Measurements from ENCODE around the gene KCMF1.
A peak's percentile ranks its signal among the peaks of the same experiment; 100 is the strongest.

KCMF1 gene

DNA sequence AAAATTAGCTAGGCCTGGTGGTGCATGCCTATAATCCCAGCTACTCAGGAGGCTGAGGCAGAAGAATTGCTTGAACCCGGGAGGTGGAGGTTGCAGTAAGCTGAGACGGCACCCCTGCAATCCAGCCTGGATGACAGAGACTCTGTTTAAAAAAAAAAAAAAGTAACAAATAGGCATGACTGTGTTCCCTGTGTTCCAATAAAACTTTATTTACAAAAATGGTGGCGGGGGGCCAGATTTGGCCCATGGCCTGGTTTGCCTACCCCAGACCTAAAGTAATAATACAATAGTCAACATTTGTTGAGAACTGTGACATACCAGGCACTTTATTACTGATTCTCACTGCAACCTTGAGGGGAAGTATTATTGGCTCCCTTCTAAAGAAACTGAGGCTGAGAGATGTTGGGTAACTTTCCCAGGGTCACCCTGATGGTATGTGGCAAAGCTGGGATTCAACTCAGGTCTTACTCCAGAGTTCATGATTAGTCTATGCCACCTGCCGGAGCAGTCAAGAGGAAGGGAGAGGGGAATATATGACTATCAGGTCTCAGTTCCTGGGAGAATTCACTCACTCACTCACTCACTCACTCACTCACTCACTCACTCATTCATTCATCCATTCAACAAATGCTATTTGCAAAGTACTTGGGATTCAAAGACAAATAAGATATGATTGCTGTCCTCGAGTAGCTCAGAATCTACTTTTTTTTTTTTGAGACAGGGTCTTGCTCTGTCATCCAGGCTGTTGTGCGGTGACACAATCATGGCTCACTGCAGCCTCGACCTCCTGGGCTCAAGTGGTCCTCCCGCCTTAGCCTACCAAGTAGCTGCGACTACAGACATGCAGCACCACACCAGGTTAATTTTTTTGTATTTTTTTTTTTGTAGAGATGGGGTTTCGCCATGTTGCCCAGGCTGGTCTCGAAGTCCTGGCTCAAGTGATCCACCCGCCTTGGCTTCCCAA is 14.3 kb upstream of the KCMF1 start:
- no peak for DNase-seq

DNA sequence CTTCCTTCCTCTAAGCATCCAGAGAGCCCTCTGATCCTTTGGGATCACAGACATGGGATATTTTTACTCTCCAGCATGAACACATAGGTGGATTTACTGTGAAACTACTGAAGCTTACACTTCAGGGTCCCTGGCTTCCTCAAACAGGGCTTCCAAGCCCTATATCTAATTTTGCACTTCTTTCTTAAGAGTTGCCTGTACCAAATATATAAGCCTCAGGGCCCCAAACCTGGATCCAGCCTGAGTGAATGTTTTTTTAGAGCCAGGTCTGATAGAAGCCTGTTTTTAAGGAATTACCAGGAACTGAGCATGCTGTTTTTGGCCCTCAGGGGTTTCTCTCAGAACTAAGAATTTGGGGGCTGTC is 13.2 kb upstream of the KCMF1 start:
- DNase-seq = no peak

DNA sequence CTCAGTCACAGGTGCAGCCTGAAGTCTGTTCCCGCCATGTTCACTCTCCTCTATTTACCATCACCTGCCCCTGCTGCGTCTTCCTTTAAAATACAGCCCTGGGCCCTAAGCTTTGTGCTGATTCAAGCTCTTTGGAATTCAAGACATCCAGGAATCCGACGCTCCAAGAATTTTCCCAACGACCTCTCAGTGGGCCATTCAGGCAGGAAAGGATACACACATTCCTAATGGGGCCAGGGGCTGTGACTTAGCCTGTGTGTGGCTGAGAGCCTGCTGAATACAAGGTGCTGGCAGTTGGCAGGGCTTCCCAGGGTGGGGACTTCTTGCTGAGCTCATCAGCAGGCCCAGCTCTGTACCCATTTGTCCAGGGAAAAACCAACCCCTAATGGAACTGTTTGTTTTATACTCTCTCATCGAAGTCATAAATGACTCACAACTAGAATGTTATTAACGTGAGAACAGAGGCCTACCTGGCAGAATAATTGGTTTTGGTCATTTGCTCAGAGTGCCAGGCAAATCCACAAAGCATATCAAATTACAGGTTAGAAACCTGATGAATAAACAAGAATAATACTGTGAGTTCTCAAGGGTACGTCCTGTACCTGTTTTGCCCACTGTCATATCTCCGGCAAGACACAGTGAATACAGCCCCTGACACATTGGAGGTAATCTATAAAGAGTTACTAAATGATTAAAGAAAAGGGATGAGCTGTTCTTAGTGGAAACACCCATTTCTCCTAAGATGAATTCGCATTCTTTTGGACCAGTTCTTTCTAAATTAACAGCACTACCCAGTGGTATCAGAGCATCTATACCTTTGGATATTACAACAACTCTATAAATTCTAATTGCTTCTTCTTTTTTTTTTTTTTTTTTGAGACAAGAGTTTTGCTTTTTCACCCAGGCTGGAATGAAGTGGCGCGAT is 12.6 kb upstream of the KCMF1 start:
- no peak for DNase-seq

DNA sequence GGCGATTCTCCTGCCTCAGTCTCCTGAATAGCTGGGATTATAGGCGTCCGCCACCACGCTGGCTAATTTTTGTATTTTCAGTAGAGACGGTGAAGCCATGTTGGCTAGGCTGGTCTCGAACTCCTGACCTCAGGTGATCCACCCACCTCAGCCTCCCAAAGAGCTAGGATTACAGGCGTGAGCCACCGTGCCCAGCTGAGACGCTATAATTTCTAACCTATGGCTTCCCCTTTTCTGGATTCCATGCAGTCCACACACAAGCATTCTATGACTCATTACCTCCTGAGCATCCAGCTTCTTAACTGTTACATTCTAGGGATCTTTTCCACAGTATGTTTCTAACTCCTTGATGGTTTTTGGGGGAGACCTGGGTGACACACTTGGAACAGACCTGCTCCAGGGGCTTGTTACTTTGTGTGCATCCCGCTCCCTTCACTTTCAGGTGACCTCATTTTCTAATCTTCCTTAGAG is 11.8 kb upstream of the KCMF1 start:
- no peak for DNase-seq

DNA sequence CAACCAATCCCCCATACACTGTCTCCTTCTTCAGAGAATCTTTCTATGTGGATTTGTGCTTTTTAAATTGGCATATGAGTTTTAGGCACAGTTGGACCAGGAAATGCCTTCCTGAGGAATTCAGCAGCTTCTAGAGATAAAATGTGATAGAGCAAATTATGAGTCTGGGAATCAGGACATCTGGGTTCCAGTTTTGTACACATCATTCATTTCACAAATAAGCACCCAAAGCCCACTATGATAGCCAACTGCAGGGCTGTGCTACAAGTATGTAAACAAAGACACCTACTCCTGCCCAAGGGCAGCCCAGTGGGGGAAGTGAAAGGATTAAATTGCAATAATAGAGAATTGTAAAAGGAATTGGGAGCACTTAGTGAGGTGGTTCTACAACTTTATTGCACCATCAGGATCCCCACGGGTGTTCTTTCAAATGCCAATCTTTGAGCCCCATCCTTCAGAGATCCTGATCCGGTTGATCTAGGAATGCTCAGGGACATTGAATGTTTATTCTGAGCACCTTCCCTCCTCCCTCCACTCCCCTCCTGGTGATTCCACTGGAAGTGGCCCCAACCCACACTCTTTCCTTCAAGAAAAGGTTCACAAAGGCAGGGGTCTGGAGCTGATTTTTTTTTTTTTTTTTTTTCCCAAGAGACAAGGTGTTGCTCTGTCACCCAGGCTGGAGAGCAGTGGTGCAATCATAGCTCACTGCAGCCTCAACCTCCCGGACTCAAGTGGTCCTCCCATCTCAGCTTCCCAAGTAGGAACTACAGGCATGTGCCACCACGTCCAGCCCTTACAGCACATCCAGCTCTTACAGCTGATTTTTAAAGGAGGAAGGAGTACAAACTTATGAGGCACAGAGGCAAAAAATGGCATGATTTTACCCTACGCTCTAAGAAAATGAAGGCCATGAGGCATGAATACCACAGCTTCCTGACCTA is 11.1 kb upstream of the KCMF1 start:
- no peak for DNase-seq

DNA sequence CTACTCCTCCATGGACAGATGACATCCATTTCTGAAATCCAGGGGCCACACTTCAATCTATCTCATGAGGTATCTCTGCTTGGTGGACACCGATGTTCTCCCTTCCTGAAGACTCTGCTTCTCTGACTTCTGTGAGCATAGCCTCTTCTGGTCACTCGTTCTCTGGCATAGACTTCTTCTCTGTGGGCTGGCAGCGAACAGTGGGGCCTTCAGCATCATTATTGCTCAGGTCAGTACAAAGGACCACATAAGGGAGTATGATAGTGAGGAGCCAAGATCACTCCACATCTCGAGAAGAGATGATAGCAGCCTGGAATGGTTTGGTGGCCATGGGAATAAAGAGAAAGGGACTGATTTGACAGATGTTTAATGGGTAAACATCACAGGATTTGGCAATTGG is 8.0 kb upstream of the KCMF1 start:
- no peak for DNase-seq

DNA sequence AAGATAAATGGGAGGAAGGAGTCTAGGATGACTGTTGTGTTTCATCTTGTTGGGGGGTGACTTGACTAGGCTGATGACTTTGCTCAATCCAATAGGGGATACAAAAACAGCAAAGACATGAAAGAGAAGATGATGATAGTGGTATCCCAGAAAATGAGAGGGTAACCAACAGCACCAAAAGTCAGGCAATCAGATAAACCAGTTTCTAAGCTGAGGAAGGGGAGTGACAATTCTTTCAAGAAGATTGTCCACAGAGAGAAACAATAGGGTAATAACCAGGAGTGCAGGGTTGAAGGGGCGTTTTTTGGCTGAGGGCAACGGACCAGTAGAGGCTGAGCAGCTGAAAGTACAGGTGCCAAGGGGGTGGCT is 7.7 kb upstream of the KCMF1 start:
- no peak for DNase-seq

DNA sequence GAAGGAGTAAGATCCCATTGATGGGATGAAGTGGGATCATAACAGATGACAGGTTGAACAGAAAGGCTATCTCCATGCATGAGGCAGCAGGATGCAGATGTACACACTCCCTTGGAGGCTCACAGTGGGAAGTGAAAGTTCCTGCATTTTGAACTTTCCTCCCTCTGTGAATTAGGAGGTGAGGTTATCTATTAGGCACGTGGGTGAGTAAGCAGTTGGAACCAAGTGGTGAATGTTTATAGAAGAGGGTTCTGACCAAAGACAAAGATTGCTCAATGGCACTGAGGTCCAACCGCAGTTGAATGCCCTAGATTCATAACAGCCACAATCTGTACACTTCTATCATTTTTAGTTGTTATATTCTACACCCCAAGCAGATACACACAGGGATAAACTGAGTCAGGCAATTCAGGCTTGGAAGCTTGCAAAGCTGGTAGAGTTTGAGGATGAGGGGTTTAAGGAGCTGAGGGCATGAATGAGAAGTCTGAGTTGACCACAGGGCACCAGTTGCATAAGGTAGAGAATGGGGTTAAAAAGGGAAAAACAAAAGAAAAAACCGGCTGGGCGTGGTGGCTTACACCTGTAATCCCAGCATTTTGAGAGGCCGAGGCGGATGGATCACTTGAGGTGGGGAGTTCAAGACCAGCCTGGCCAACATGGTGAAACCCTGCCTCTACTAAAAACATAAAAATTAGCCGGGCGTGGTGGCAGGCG is 7.1 kb upstream of the KCMF1 start:
- no peak for DNase-seq

DNA sequence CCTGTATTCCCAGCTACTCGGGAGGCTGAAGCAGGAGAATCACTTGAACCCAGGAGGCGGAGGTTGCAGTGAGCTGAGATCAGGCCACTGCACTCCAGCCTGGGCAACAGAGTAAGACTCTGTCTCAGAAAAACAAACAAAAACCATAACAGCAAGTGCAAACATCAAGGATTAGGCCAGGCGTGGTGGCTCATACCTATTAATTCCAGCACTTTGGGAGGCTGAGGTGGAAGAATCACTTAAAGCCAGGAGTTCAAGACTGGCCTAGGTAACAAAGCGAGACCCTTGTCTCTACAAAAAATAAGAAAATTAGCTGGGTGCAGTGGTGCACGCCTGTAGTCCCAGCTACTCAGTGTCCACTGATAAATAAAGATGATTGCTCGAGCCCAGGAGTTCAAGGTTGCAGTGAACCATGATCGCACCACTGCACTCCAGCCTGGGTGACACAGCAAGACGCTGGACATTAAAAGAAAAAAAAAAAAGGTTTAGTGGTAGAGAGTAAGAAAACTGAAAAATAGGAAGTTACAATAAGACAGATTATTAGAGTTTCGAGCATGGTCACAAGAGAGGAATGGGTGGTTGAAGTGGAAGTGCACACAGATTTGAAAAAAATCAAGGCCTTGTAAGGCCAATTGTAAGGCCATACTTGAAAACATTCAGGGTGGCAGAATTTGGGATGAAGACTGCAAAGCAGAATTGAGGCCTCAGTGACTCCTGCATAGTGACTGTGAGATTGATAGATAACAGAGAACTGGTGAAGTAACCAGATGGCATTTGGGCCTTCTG is 6.4 kb upstream of the KCMF1 start:
- DNase-seq = no peak

DNA sequence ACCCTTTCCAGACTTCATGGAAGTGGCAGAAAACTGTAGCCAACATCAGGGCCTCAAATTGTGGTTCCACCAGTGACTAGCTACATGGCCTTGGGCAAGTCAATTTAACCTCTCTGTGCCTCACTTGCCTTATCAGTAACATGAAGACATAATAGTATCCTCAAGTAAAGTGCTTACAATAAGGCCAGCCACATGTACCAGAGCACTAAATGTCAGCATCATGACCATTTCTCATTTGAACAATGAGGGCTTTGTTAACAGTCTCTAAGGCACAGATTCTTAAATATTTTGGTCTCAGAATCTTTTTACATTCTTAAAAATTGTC is 5.8 kb upstream of the KCMF1 start:
- no peak for DNase-seq

DNA sequence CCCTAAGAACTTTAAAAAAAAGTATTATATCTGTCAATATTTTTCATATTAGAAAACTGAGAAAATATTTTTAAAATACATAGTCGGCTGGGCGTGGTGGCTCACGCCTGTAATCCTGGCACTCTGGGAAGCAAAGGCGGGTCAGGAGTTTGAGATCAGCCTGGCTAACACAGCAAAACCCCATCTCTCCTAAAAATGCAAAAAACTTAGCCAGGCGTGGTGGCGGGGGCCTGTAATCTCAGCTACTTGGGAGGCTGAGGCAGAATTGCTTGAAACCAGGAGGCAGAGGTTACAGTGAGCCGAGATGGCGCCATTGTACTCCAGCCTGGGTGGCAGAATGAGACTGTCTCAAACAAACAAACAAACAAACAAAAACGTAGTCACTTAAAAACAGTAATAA is 5.1 kb upstream of the KCMF1 start:
- no peak for DNase-seq

DNA sequence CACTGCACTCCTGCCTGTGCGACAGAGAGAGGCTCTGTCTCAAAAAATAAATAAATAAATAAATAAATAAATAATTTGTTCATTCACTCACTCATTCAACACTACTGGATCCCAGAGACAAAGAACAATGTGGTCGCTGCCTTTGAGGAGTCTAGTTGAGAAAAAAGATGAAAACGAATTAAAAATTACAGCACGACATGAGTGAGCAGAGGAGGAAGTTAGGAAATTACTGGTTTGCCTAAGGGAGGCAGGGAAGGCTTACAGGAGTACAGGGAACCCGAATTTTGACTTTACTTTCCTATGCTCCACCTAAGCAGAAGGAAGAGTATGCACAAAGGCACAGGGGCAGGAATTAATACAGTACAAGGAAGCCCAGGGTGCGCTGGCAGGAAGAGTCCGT is 4.2 kb upstream of the KCMF1 start:
- no peak for DNase-seq

DNA sequence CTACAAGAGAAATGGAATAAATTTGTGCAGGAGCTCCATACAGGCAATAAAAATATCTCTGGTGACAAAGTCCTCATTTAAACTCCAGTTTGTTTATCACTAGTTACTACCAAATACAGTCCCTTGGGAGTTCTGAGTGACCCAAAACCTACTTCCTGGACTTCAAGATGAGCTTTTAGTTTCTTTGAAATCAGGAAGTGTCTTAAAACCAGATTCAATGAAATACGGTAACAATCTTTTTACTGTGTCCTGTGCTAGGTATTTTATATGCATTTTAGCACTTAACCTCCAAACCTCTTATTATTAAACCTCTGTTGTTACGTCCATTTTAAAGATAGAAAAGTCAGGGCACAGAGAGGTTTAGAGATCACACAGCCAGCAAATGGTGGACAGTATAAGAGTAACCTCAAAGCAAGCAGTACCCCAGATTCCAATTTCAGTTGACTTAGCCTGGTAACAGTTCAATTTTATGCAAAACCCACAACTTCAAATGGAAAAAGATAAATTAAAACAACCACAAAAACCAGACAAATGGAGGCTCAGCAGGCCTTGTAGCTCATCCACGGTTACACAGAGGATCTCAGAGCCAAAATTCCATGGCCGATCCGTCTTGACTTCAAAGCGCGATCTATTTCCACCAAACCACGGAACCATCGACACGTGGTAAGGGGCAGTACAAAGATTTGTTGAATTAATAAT is 1.3 kb upstream of the KCMF1 start:
- peak in 1 of 2 donors; percentile 14 for DNase-seq

DNA sequence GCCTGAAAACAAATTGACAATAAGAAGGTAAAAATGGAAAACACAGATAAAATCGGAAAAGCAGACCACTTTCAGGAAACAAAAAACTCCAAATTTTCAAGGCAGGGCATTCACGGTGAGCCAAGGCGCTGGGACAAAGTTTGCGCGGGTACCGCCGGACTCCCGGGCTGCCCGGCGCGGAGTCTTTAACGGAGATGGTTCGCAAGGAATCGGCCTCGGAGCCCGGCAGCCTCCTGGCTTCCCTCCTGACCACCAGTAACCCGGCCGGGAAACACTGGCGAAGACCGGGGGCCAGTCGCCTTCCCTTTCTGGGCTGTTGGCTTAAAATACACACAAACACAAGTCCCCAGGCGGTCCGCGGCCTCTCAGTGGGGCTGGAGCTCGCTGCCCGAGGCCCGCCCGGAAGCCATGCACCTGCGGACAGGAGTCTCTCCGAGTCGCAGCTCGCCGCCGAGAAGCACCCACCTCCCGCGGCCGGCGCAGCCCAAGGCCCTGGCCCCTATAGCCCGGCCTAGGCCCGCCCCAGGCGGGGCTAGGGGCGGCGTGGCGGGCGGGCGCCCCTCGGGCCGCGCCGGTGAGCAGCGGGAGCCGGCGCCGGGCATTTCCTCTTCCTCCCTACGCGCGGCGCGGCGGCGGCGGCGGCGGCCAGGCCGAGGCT is 622 bp upstream of the KCMF1 start:
- DNase-seq = peak in 1 of 2 donors; percentile 47

DNA sequence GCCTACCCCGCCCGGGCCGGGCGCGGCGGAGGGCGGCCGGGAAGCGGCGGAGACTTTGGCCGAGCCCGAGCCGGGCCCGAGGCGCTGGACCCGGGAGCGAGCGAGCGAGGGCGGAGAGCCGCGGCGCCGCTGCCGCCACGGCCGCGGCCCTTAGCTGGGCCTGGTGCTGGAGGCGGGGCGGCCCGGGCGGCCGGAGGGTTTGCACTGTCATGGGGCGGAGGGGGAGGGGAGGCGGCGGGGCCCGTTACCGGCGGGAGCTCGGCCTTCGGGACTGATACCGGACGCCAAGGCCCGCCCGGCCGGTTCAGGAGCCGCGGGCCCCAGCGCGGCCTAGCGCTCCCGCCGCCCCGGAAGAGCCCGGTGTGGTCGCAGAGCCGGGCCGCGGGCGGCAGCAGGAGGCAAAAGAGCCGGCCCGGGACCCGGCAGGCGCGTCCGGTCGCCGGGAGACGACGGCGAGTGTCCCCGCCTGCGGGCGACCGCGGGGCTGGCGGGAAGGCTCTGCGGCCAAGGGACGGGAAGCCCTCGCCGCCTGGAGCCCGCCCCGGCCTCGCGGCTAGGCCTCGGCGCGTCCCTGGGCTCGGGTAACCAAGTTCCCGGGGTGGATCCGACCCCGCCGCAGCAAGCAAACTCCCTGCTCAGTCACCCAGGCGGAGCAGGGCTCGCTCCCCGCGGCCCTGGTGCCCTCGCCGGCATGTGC is 697 bp downstream of the KCMF1 start:
- DNase-seq = peak; percentile 54 to 60

DNA sequence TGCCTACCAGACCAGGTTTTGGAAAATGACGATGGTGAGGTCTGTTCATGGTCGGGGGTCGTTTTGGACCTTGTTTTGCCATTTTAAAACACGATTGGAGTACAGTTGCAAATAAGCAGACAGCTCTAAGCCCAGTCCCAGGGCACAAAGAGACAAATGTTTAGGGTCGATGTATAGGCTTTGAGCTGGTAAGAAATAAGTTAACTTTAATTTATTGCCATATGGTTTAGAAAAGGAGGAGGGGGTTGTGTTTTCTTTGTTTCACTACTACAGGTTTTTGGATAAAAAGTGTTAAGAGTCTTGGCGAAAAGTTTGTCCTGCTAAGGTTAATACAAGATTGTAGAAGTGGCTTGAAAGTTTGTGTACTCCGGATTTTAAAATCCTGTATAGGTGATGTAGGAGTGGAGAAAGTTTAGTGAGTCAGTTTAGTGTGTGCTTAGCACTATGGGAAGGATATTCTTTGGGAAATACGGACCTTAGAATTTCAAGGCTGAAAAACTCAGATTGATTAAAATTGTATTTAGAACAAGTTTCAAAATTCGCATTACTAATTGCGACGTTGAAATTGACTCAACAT is 1.3 kb downstream of the KCMF1 start:
- DNase-seq = no peak

DNA sequence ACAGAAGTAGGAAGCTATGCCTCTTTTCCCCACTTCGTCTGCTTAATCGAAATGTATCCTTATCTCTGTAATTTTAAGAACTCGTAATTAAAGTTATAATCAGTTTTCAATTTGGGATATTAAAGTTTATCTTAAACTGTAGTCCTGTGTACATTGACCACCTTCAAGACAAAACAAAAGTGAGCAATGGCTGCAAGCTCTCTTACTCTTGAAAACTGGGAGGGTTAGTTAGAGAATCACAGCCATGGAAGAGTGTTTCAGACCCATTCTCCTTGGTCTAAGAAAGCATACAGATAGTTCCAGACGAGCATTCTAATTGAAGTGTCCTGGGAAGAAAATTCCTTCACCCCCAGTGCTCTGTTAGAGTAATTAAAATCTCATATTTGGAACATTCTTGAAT is 2.0 kb downstream of the KCMF1 start:
- DNase-seq = no peak

DNA sequence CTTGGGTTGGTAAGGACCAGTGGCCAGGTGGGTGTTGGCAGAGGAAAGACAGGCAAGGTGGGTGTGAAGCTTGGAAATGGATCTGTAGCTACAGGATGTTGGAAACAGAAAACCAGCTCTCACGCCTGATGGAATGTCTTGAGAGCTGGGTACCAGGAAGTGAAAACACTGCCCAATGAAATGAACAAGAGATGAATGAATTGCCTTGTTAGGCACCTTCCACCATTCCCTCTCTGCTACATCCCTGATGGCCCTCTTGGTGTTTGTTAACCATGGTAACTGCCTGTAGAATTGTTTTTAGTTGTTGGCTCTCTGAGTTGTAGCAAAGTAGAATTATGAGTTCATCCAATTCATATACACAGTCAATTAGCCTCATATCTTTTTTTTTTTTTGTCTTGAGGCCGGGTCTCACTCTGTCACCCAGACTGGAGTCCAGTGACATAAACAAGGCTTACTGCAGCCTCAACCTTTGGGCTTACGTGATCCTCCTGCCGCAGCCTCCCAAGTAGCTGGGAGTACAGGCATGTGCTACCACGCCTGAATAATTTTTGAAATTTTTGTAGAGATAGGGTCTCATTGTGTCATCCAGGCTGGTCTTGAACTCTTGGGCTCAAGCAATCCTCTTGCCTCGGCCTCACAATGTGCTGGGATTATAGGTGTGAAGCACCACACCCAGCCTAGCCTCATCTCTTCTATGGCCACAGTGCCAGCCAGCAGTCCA is 9.5 kb downstream of the KCMF1 start:
- DNase-seq = no peak

Measured in stimulated activated CD4-positive, alpha-beta T cell treated with anti-CD3 and anti-CD28 coated beads, Interleukin-2, amount 100 ng/mL, for 48 hours (primary cell).